ENCODE data around the gene TMEM258. TPM values are rescaled to one million over a fixed set of nuclear protein-coding genes. Genes with fewer than 3 reads are reported as not detected.
A peak's percentile ranks its signal among the peaks of the same experiment; 100 is the strongest.

Gene TMEM258
- total and polyA plus RNA-seq, 2 experiments from 2014 or later, result 71.3 to 519 TPM

DNA sequence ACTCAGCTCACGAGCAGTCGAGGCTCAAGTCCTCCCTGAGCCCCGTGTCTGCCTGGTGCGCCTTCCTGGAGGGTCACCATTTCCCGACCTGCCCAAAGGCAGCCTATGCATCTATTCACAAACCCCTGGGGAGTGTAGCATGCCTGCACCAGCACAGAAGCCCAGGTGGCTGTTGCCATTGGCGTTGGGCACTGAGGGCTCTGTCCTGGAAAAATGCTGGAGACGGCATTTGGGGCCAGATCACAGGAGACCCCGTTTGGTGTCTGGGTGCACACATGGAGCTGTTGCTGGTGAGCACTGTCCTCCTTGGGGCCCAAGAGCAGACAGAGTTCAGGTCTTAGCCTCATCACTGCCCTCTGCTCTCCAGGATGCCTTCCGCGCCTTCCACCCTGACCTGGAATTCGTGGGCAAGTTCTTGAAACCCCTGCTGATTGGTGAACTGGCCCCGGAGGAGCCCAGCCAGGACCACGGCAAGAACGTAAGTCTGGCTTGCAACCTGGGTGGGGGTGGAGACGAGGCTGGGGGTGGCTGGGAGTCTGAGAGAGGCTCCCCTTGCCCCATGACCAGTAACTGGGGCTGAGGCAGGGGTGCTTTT, 45.1 kb upstream of the TMEM258 start:
- Mint-ChIP-seq H3K9me3 (no peaks in the 10 kb centered on the region), H3K27ac (no peak overlapping the region; the same call in 1 of the 2 replicates), H3K4me1 (peaks cover 39% of the 10 kb centered on the region), H3K4me3 (no peak overlapping the region), H3K27me3 (ENCODE audit: insufficient read depth, low read depth, poor library complexity) (peaks cover 16% of the 10 kb centered on the region), H3K36me3 (ENCODE audit: low read depth) (peaks cover 69% of the 10 kb centered on the region)
- TF ChIP-seq EZH2phosphoT487 (IDR thresholded peaks at IDR 0.05; ENCODE audit: unreplicated experiment), result no peak
- TF ChIP-seq, protein P1, sequence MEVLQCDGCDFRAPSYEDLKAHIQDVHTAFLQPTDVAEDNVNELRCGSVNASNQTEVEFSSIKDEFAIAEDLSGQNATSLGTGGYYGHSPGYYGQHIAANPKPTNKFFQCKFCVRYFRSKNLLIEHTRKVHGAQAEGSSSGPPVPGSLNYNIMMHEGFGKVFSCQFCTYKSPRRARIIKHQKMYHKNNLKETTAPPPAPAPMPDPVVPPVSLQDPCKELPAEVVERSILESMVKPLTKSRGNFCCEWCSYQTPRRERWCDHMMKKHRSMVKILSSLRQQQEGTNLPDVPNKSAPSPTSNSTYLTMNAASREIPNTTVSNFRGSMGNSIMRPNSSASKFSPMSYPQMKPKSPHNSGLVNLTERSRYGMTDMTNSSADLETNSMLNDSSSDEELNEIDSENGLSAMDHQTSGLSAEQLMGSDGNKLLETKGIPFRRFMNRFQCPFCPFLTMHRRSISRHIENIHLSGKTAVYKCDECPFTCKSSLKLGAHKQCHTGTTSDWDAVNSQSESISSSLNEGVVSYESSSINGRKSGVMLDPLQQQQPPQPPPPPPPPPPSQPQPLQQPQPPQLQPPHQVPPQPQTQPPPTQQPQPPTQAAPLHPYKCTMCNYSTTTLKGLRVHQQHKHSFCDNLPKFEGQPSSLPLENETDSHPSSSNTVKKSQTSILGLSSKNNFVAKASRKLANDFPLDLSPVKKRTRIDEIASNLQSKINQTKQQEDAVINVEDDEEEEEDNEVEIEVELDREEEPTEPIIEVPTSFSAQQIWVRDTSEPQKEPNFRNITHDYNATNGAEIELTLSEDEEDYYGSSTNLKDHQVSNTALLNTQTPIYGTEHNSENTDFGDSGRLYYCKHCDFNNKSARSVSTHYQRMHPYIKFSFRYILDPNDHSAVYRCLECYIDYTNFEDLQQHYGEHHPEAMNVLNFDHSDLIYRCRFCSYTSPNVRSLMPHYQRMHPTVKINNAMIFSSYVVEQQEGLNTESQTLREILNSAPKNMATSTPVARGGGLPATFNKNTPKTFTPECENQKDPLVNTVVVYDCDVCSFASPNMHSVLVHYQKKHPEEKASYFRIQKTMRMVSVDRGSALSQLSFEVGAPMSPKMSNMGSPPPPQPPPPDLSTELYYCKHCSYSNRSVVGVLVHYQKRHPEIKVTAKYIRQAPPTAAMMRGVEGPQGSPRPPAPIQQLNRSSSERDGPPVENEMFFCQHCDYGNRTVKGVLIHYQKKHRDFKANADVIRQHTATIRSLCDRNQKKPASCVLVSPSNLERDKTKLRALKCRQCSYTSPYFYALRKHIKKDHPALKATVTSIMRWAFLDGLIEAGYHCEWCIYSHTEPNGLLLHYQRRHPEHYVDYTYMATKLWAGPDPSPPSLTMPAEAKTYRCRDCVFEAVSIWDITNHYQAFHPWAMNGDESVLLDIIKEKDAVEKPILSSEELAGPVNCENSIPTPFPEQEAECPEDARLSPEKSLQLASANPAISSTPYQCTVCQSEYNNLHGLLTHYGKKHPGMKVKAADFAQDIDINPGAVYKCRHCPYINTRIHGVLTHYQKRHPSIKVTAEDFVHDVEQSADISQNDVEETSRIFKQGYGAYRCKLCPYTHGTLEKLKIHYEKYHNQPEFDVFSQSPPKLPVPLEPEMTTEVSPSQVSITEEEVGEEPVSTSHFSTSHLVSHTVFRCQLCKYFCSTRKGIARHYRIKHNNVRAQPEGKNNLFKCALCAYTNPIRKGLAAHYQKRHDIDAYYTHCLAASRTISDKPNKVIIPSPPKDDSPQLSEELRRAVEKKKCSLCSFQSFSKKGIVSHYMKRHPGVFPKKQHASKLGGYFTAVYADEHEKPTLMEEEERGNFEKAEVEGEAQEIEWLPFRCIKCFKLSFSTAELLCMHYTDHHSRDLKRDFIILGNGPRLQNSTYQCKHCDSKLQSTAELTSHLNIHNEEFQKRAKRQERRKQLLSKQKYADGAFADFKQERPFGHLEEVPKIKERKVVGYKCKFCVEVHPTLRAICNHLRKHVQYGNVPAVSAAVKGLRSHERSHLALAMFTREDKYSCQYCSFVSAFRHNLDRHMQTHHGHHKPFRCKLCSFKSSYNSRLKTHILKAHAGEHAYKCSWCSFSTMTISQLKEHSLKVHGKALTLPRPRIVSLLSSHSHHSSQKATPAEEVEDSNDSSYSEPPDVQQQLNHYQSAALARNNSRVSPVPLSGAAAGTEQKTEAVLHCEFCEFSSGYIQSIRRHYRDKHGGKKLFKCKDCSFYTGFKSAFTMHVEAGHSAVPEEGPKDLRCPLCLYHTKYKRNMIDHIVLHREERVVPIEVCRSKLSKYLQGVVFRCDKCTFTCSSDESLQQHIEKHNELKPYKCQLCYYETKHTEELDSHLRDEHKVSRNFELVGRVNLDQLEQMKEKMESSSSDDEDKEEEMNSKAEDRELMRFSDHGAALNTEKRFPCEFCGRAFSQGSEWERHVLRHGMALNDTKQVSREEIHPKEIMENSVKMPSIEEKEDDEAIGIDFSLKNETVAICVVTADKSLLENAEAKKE (CRISPR knock-in tag; IDR thresholded peaks at IDR 0.05), result no peak
- Histone ChIP-seq H4K20me1 (replicated peaks; ENCODE audit: insufficient read depth) (peaks cover 48% of the 10 kb centered on the region), H3K4me3 (no peak overlapping the region), H3K4me1 (ENCODE audit: insufficient read depth) (peaks cover 34% of the 10 kb centered on the region), H3F3A (replicated peaks; ENCODE audit: low read depth) (peaks cover 33% of the 10 kb centered on the region), H3K9me2 (ENCODE audit: insufficient read depth) (no peaks in the 10 kb centered on the region), H3K4me2 (no peak overlapping the region), H3K27me3 (ENCODE audit: insufficient read depth) (no peaks in the 10 kb centered on the region), H3K27ac (ENCODE audit: low read depth) (peak overlapping the region; percentile 45; the same call in 1 of the 2 replicates), H3K79me2 (replicated peaks; ENCODE audit: insufficient read depth) (peaks cover 67% of the 10 kb centered on the region), H3K36me3 (ENCODE audit: insufficient read depth) (peaks cover 43% of the 10 kb centered on the region), H2AFZ (no peak overlapping the region)
- ATAC-seq (no peak), DNase-seq (ENCODE audit: low spot score) (no peak)

- Histone ChIP-seq H3F3A (replicated peaks; ENCODE audit: low read depth) (peaks cover 37% of the 10 kb centered on the region), H3K79me2 (replicated peaks; ENCODE audit: insufficient read depth) (peaks cover 80% of the 10 kb centered on the region), H3K36me3 (ENCODE audit: insufficient read depth) (peaks cover 31% of the 10 kb centered on the region), H3K4me2 (no peak overlapping the region), H3K4me1 (ENCODE audit: insufficient read depth) (peaks cover 47% of the 10 kb centered on the region), H3K27ac (ENCODE audit: low read depth) (peak overlapping the region; percentile 67), H3K27me3 (ENCODE audit: insufficient read depth) (no peaks in the 10 kb centered on the region), H3K4me3 (no peak overlapping the region), H3K9me2 (ENCODE audit: insufficient read depth) (no peaks in the 10 kb centered on the region), H2AFZ (no peak overlapping the region), H4K20me1 (replicated peaks; ENCODE audit: insufficient read depth) (peaks cover 48% of the 10 kb centered on the region)
- peaks cover 63% of the 10 kb centered on the region for H3K36me3 Mint-ChIP-seq (ENCODE audit: low read depth)
- DNase-seq (ENCODE audit: low spot score) (no peak), ATAC-seq (no peak)
- peak overlapping the region; percentile 92 for H3K27ac Mint-ChIP-seq
- H3K27me3 Mint-ChIP-seq (ENCODE audit: insufficient read depth, low read depth, poor library complexity), result peaks cover 17% of the 10 kb centered on the region
- peaks cover 50% of the 10 kb centered on the region for H3K4me1 Mint-ChIP-seq
- no peak overlapping the region for H3K4me3 Mint-ChIP-seq
- H3K9me3 Mint-ChIP-seq, result no peaks in the 10 kb centered on the region
- no peak for TF ChIP-seq ZNF331 (CRISPR knock-in tag; IDR thresholded peaks at IDR 0.05; ENCODE audit: low read depth)
- no peak for TF ChIP-seq JUNB (IDR thresholded peaks at IDR 0.05; ENCODE audit: unreplicated experiment)
- no peak for TF ChIP-seq EZH2 (IDR thresholded peaks at IDR 0.05; ENCODE audit: low read depth, unreplicated experiment)
- no peak for TF ChIP-seq EZH2phosphoT487 (IDR thresholded peaks at IDR 0.05; ENCODE audit: unreplicated experiment)
- no peak for TF ChIP-seq STAT1 (IDR thresholded peaks at IDR 0.05; ENCODE audit: unreplicated experiment)
- TF ChIP-seq POLR2AphosphoS5 (IDR thresholded peaks at IDR 0.05; ENCODE audit: low read depth), result no peak
- TF ChIP-seq, protein P2, sequence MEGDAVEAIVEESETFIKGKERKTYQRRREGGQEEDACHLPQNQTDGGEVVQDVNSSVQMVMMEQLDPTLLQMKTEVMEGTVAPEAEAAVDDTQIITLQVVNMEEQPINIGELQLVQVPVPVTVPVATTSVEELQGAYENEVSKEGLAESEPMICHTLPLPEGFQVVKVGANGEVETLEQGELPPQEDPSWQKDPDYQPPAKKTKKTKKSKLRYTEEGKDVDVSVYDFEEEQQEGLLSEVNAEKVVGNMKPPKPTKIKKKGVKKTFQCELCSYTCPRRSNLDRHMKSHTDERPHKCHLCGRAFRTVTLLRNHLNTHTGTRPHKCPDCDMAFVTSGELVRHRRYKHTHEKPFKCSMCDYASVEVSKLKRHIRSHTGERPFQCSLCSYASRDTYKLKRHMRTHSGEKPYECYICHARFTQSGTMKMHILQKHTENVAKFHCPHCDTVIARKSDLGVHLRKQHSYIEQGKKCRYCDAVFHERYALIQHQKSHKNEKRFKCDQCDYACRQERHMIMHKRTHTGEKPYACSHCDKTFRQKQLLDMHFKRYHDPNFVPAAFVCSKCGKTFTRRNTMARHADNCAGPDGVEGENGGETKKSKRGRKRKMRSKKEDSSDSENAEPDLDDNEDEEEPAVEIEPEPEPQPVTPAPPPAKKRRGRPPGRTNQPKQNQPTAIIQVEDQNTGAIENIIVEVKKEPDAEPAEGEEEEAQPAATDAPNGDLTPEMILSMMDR (conservative IDR thresholded peaks at IDR 0.05; ENCODE audit: low read depth in 2 of 2), result no peak
- no peak for TF ChIP-seq NANOG (IDR thresholded peaks at IDR 0.05; ENCODE audit: borderline replicate concordance)
- TF ChIP-seq REST (IDR thresholded peaks at IDR 0.05; ENCODE audit: unreplicated experiment), result no peak
These were observed 43.8 kb upstream of the TMEM258 start for GRCh38 chr11:61836193-61836592.

All from GM23338 (cell line).